ENCODE measurements around the gene SKAP1.
"Not testable (repeated sequence)": the region's sequence is repeated elsewhere in the genome, so short reads cannot be mapped to it uniquely, and the experiment has no call there.

DNA sequence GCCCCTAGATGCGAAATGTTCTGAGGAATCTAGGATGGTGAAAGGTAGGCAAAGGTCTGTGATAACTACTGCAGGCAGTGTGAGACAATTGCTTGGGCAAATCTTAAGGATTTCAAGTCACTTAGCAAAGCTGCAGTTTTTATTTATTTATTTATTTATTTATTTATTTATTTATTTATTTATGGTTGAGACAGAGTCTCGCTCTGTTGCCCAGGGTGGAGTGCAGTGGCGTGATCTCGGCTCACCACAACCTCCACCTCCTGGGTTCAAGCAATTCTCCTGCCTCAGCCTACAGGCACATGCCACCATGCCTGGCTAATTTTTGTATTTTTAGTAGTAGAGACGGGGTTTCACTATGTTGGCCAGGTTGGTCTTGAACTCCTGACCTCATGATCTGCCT is 243.7 kb downstream of the SKAP1 start:
- TF ChIP-seq, protein P1, sequence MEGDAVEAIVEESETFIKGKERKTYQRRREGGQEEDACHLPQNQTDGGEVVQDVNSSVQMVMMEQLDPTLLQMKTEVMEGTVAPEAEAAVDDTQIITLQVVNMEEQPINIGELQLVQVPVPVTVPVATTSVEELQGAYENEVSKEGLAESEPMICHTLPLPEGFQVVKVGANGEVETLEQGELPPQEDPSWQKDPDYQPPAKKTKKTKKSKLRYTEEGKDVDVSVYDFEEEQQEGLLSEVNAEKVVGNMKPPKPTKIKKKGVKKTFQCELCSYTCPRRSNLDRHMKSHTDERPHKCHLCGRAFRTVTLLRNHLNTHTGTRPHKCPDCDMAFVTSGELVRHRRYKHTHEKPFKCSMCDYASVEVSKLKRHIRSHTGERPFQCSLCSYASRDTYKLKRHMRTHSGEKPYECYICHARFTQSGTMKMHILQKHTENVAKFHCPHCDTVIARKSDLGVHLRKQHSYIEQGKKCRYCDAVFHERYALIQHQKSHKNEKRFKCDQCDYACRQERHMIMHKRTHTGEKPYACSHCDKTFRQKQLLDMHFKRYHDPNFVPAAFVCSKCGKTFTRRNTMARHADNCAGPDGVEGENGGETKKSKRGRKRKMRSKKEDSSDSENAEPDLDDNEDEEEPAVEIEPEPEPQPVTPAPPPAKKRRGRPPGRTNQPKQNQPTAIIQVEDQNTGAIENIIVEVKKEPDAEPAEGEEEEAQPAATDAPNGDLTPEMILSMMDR (conservative IDR thresholded peaks at IDR 0.05; ENCODE audit: low read length), result not testable (repeated sequence)
- TF ChIP-seq EZH2phosphoT487 (IDR thresholded peaks at IDR 0.05; ENCODE audit: borderline replicate concordance, low read depth, low read length), result not testable (repeated sequence)

Measured in OCI-LY7 (cell line).